OCI-LY7 (cell line): ENCODE data around the gene VPS54. TPM values are rescaled to one million over a fixed set of nuclear protein-coding genes. Genes with fewer than 3 reads are reported as not detected.

Experiments used
- BruUV-seq: library from RNA; stranded (reverse); fragments of 400-500 nt; replicated peaks from 2 replicates; lab custom pipeline; 2021; lab: Mats Ljungman, UMichigan
- CTCF ChIA-PET: fragments of 300-600 bp; sonication (Branson Sonifier 250); formaldehyde crosslinking; loops from one replicate; lab custom pipeline; 2022; ENCODE audit warnings: antibody characterized with exemption; ENCODE audit not compliant: unreplicated experiment; lab: Charles Lee
- POLR2A ChIA-PET: fragments of 300-600 bp; sonication (Branson Sonifier 250); formaldehyde crosslinking; loops from one replicate; lab custom pipeline; 2022; ENCODE audit warnings: antibody characterized with exemption; lab: Charles Lee
- DNase-seq: peaks from one replicate; pipeline ENCODE4 v3.0.0-alpha.2; 2015; ENCODE audit warnings: low spot score
- H2AFZ ChIP-seq: fragments of 200-600 bp; sonication (generic), shearing (Covaris generic); 2 replicates; pipeline ENCODE4 v1.6.1; 2014; ENCODE audit warnings: mild to moderate bottlenecking, antibody characterized with exemption, low read length, moderate library complexity
- H3K27ac ChIP-seq: fragments of 200-600 bp; sonication (generic); 2 replicates; pipeline ENCODE4 v1.5.1; 2014; ENCODE audit warnings: mixed run types, low read depth, mild to moderate bottlenecking, moderate library complexity, low read length, inconsistent platforms; ENCODE audit not compliant: poor library complexity, severe bottlenecking
- H3K36me3 ChIP-seq: fragments of 200-600 bp; sonication (generic); 2 replicates; pipeline ENCODE4 v1.6.1; 2014; ENCODE audit warnings: mild to moderate bottlenecking, antibody characterized with exemption, low read length, moderate library complexity, mixed read lengths; ENCODE audit not compliant: insufficient read depth
- H3K4me1 ChIP-seq: fragments of 200-600 bp; sonication (generic); 2 replicates; pipeline ENCODE4 v1.5.1; 2014; ENCODE audit warnings: mild to moderate bottlenecking, low read length; ENCODE audit not compliant: insufficient read depth, poor library complexity, severe bottlenecking
- H3K4me2 ChIP-seq: fragments of 200-600 bp; sonication (generic); 2 replicates; pipeline ENCODE4 v1.6.1; 2014; ENCODE audit warnings: mild to moderate bottlenecking, low read length
- H3K4me3 ChIP-seq: fragments of 200-600 bp; sonication (generic); 2 replicates; pipeline ENCODE4 v1.5.1; 2014; ENCODE audit warnings: mild to moderate bottlenecking, low read depth, low read length; ENCODE audit not compliant: poor library complexity, severe bottlenecking
- H3K79me2 ChIP-seq: fragments of 200-600 bp; sonication (generic); 2 replicates; pipeline ENCODE4 v1.6.1; 2016; ENCODE audit warnings: low read depth, mild to moderate bottlenecking, low read length, moderate library complexity, mixed read lengths; ENCODE audit not compliant: insufficient read depth
- H3K9me2 ChIP-seq: fragments of 200-600 bp; sonication (generic); 2 replicates; pipeline ENCODE4 v1.6.1; 2016; ENCODE audit warnings: mild to moderate bottlenecking, low read length, mixed read lengths; ENCODE audit not compliant: insufficient read depth
- H3K9me3 ChIP-seq: fragments of 200-600 bp; sonication (generic); 2 replicates; pipeline ENCODE4 v1.6.1; 2014; ENCODE audit warnings: mild to moderate bottlenecking, mixed run types, low read length, mixed read lengths
- H4K20me1 ChIP-seq: fragments of 200-600 bp; sonication (generic); 2 replicates; pipeline ENCODE4 v1.6.1; 2014; ENCODE audit warnings: mild to moderate bottlenecking, antibody characterized with exemption, low read length, moderate library complexity, mixed read lengths; ENCODE audit not compliant: insufficient read depth
- CTCF ChIP-seq: fragments of 200-600 bp; sonication (generic); conservative IDR thresholded peaks from 2 replicates; pipeline ENCODE4 v1.5.1; 2014; ENCODE audit warnings: mild to moderate bottlenecking, antibody characterized with exemption, low read length, moderate library complexity, mixed read lengths
- EZH2phosphoT487 ChIP-seq: fragments of 200-600 bp; sonication (generic); IDR thresholded peaks from 2 replicates; pipeline ENCODE4 v1.6.1; 2018; ENCODE audit warnings: low read depth, borderline replicate concordance, mild to moderate bottlenecking, mixed run types, antibody characterized with exemption, low read length, moderate library complexity, mixed read lengths
- intact Hi-C: fragments of 100-400 bp; cut with micrococcal nuclease; formaldehyde crosslinking; loops from one replicate; pipeline ENCODE4 v1.10.0; 2022; ENCODE audit not compliant: unreplicated experiment
- total RNA-seq, 2 experiments: library from RNA; depleted of rRNA in 1 of 2; stranded (reverse); fragments of >200 nt in 1 of 2; shearing (Covaris generic) in 1 of 2; gene quantifications; 2 replicates each; pipeline ENCODE4 v1.2.3, GENCODE V29; 2014 to 2022

Gene VPS54
- total RNA-seq, 2 experiments from 2014 or later, result 14.7 to 17.8 TPM

DNA sequence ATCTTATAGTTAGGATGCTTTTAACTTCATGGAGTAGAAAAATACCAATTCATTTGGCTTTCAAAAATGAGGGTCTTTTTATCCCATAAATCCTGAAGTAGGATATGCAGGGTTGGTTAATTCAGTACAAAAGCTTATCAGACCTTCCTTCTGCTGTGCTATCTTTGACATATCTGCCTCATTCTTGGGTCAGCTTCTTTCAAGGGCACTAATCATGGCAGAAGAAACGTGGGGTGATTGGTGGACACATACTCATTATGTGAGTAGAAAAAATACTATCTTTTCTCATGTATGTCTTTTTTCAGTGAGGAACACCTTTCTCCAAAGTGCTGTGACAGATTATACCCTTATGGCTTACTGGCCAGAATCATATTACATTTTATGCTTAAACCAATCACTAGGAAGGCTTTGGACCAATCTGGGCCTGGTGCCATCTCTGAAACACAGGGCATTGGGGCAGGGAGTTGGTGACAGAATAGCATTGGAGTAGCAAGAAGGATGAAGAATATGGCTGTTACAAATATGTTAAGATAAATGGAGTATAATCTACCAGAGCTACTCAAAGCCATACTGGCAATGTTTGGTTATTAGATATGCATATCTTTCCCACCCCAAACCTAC, 167.4 kb downstream of the VPS54 start:
- DNase-seq, result no peak
- no TSS peak for BruUV-seq
- peaks cover 98% of the 10 kb centered on the region for H3K79me2 ChIP-seq
- H3K9me2 ChIP-seq, result no peaks in the 10 kb centered on the region
- no peaks in the 10 kb centered on the region for H3K4me1 ChIP-seq
- H3K36me3 ChIP-seq, result peaks cover 39% of the 10 kb centered on the region
- no peaks in the 10 kb centered on the region for H3K9me3 ChIP-seq
- CTCF ChIA-PET, result no interaction called here
- TF ChIP-seq CTCF, result no peak
- TF ChIP-seq EZH2phosphoT487, result no peak
- peaks cover 28% of the 10 kb centered on the region for H4K20me1 ChIP-seq
- POLR2A ChIA-PET, result interaction anchor here (0.6 to 1.7 kb wide), 4 partner anchors 15 to 67 kb away, joined by 3 to 5 read pairs (median 4); no protein-coding TSS in a partner anchor
- no peak overlapping the region for H2AFZ ChIP-seq
- H3K4me3 ChIP-seq, result no peak overlapping the region
- H3K27ac ChIP-seq, result no peak overlapping the region
- intact Hi-C loops, result no loop called here
- H3K4me2 ChIP-seq, result no peak overlapping the region

DNA sequence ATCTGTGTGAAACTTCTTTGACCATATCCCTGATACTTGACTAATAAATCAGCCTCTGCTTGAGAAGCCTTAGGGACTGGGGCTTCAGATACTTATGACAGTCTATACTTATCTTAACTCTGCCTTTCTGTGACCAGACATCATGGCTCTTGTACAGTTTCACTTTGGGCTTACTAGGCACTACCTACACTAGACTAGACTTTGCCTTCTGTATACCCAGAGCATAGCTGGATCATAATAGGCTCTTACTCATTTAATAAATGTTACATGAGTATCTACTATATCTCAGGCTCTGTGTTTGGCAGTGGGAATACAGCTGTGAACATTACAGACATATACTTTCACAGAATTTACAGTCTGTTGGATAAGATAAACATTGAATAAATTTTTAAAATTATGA, 168.6 kb downstream of the VPS54 start:
- Histone ChIP-seq H3K9me3 (no peaks in the 10 kb centered on the region), H3K4me3 (no peak overlapping the region), H3K36me3 (peaks cover 39% of the 10 kb centered on the region), H3K4me2 (no peak overlapping the region), H4K20me1 (peaks cover 28% of the 10 kb centered on the region), H3K79me2 (peaks cover 98% of the 10 kb centered on the region), H3K27ac (no peak overlapping the region), H3K4me1 (no peaks in the 10 kb centered on the region), H3K9me2 (no peaks in the 10 kb centered on the region), H2AFZ (no peak overlapping the region)
- POLR2A ChIA-PET, result interaction anchor here (0.6 to 1.4 kb wide), 6 partner anchors 9 to 250 kb away, joined by 3 to 5 read pairs (median 3); partner anchors contain the start of gene UGP2
- no peak for DNase-seq
- BruUV-seq, result no TSS peak
- intact Hi-C loops, result no loop called here
- TF ChIP-seq EZH2phosphoT487, result no peak
- no peak for TF ChIP-seq CTCF
- CTCF ChIA-PET, result no interaction called here

DNA sequence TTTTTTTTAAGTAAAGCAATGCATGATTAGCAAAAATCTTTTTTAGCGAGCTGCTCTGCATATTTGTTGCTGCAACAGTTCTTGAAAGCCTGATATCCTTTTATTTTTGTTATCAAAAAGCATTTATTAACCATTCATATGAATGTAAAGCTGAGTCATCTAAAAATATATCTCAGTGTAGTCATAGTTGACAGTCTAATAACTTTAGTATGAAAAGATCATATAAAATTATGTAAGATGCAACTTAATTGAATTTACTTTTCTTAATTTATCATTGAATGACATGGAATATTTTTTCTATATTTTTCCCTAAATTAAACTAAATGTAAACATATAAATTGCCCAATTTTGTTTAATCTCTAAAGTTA, 169.0 kb downstream of the VPS54 start:
- ChIA-PET CTCF (no interaction called here), POLR2A (interaction anchor here (0.6 to 1.5 kb wide), 5 partner anchors 9 to 250 kb away, joined by 3 to 5 read pairs (median 4); partner anchors contain the start of gene UGP2)
- no peak for DNase-seq
- BruUV-seq, result no TSS peak
- Histone ChIP-seq H3K36me3 (peaks cover 42% of the 10 kb centered on the region), H4K20me1 (peaks cover 28% of the 10 kb centered on the region), H3K4me2 (no peak overlapping the region), H3K9me3 (no peaks in the 10 kb centered on the region), H3K4me1 (peaks cover under 1% of the 10 kb centered on the region), H3K27ac (no peak overlapping the region), H3K9me2 (no peaks in the 10 kb centered on the region), H3K79me2 (peaks cover 98% of the 10 kb centered on the region), H3K4me3 (no peak overlapping the region), H2AFZ (no peak overlapping the region)
- TF ChIP-seq CTCF (no peak), EZH2phosphoT487 (no peak)
- intact Hi-C loops, result no loop called here
